GM21526 (cell line): ENCODE results near the gene ALDH2.
"Not testable (repeated sequence)": the region's sequence is repeated elsewhere in the genome, so short reads cannot be mapped to it uniquely, and the experiment has no call there.

ENCODE experiments used
- ATAC-seq: cut with Tn5 transposase; IDR thresholded peaks from one replicate; pipeline ENCODE4 v1.9.1; 2021; ENCODE audit warnings: moderate library complexity; ENCODE audit not compliant: unreplicated experiment, low FRiP score

ALDH2 gene

GRCh38 chr12:111766608-111767361 is at the start of gene ALDH2:
ALDH2 (plus strand) TSS chr12:111766933; CDS start chr12:111766983, 50 bp downstream.
- ATAC-seq: no peak

DNA sequence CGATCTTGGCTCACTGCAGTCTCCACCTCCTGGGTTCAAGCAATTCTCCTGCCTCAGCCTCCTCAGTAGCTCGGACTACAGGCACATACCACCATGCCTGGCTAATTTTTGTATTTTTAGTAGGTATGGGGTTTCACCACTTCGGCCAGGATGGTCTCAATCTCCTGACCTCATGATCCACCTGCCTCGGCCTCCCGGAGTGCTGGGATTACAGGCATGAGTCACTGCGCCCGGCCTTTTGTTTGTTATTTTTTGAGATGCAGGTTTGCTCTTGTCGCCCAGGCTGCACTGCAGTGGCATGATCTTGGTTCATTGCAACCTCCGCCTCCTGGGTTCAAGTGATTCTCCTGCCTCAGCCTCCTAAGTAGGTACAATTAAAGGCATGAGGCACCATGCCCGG is 47.4 kb upstream of the ALDH2 start:
- ATAC-seq: not testable (repeated sequence)

- ATAC-seq: no peak
Measured at GRCh38 chr12:111720457-111720856, 46.3 kb upstream of the ALDH2 start.

GRCh38 chr12:111723646-111724360 is 42.9 kb upstream of the ALDH2 start:
- ATAC-seq: not testable (repeated sequence)

- ATAC-seq: no peak
Measured at GRCh38 chr12:111728795-111729194, 37.9 kb upstream of the ALDH2 start.

DNA sequence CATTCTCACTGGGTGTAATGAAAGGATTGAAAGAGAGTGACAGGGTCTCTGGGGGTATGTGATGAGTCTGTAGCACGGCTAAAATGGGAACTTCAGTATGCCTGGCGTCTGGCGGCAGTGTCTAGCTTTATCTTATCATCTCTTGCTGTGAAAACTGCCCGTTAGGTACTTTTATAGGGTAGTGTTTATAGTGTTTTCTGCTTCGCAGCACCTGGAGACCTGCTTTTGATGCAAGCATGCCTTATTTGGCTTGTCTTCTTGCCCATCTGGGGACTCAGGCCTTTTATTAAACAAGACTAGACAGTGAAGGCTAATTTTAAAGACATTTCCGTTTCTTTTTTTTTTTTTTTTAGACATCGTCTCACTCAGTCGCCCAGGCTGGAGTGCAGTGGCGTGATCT is 36.3 kb upstream of the ALDH2 start:
- no peak for ATAC-seq

GRCh38 chr12:111732786-111733185 is 33.9 kb upstream of the ALDH2 start:
- ATAC-seq: no peak

DNA sequence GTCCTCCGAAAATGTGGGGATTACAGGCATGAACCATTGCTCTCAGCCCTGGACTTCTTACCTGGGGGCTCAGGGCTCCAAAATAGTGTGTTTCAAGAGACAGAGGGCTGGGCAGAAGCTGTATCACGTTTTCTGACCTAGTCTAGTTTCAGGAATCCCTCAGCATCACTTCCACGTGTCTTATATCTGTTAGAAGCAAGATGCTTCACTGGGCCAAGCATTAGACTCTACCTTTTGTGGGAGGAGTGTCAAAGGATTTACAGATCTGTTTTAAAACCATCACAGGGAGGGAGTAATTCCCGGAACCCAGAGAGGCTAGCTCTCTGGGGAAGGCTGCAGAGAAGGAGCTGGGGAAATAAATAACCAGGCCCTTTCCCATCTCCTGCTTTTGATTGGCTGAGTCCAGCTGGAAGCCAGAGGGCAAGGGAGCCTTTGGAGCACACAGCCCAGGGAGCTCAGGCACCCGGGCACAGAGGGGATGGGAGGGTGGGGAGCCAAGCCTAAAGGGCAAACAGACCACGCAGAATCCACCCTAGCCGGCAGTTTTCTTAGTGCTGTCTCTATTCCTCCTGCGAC is 33.3 kb upstream of the ALDH2 start:
- no peak for ATAC-seq

GRCh38 chr12:111739524-111739923 is 27.2 kb upstream of the ALDH2 start:
- not testable (repeated sequence) for ATAC-seq

- no peak for ATAC-seq
Measured at GRCh38 chr12:111741235-111741812, 25.4 kb upstream of the ALDH2 start.

DNA sequence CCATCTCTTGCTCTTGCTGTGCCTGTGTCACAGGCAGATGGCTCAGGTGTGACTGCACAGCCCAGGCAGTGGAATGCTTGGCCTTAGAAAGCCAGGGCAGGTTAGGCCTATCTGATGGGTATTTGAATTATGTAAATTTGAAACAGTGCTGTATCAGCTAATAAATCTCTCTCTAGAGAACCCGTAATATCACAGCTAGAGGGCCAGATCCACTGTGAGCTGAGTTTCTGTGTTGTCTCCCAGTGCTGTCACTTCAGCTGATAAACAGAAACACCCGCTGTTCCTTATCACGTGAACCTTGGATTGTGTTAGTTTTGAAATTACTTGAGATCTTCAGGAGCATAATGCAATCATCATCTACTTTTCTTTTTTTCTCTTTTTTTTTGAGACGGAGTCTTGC is 21.5 kb upstream of the ALDH2 start:
- ATAC-seq: no peak

DNA sequence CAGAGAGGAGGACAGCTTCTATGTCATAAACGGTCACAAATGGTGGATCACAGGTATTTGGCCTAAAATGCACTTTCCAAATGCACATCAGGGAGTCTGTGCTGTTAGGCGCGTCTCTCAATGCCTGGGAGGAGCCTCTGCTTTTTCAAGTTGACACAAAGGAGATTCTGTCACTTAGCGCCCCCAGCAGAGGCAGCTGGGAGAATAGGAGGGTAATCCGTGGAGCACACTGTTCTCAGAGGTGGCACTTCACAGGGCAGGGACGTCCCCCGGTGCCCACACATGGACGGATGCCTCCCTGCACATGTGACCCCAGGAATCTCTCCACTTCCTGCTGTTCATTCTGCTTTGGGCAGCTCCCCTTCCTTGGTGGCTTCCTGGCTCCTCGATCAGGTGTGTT is 19.4 kb upstream of the ALDH2 start:
- ATAC-seq: no peak

DNA sequence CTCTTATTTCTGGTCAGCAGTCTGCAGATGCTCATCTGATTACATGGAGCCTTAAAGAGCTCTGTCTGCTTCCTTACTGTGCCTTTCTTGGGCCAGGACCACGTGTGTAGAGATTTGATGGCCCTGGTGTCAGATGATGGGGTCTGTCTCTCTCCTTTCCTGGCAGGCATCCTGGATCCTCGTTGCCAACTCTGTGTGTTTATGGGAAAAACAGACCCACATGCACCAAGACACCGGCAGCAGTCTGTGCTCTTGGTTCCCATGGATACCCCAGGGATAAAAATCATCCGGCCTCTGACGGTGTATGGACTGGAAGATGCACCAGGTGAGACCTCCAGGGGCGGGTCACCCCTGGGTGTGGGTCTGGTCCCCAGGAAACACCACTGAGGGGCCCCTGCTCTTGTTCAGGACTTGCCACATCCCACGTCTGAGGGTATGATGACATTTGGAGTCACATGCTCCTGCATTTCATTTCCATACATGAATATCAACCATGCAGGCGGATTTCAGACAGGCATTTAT is 18.5 kb upstream of the ALDH2 start:
- no peak for ATAC-seq

DNA sequence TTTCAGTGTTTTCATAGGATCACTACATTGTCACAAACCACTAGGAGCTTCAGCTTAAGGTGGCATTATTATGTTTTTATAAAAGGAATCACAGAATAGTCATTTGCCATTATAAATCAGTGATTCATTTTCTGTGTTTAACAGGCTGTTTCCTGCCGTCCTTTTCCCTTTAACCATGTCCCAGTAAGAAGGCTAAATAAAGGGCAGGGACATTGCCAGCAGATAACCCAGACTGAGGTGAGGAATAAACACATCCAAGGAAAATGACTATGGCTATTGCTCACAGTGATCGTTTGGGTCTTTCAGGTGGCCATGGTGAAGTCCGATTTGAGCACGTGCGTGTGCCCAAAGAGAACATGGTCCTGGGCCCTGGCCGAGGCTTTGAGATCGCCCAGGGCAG is 17.9 kb upstream of the ALDH2 start:
- no peak for ATAC-seq

- no peak for ATAC-seq
Measured at GRCh38 chr12:111749391-111749790, 17.3 kb upstream of the ALDH2 start.

DNA sequence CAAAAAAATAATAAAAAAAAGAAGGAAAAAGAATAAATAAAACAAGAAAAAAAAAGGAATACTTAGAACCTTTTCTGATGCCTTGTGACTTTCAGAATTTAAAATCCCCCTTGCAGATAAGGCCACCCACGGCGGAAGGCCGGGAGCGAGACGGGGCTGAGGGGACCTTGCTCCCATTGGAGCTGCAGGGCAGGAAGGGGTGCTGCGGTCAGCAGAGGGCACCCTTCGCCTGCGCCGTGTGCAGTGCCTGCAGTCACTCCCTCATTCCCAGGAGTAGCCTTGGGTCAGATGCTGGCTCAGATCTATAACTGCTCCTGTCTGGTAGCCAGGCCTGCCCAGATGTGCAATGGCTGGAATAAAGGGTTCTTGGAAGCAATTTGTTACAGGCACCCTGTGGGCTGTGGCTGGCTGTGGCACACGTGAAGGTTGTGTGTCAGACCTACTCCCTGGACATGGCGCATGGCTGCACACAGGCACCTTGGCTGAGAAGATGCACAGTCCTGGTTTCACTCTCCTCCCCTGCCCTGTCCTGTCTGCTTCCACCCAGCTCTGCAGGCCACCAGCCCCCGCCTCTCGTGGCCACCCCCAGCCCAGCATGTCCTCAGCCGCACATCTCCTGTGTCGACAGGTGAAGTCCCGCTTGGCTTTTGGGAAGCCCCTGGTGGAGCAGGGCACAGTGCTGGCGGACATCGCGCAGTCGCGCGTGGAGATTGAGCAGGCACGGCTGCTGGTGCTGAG is 13.4 kb upstream of the ALDH2 start:
- no peak for ATAC-seq

DNA sequence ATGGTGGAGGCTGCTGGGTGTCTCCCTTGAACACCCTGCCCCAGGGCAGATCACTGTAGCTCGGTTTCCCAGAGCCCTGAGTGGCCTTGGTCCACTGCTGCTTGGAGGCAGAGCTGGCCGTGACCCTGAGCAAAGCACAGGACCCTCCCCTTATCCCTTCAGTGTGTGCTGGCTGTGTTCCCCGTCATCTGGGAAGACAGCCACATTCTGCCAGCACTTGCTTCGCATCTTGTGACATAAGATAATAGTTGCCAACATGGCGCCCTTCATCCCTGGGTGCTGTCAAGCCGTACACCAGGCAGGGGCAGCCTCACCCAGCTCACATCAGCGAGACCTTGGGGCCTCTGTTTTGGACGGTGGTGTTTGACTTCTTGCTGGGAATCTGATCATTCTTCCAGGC is 12.1 kb upstream of the ALDH2 start:
- ATAC-seq: no peak

GRCh38 chr12:111756196-111756595 is 10.5 kb upstream of the ALDH2 start:
- no peak for ATAC-seq

- ATAC-seq: no peak
Measured at GRCh38 chr12:111756681-111757080, 10.1 kb upstream of the ALDH2 start.

GRCh38 chr12:111757361-111758119 is 9.2 kb upstream of the ALDH2 start:
- ATAC-seq: no peak
